HG03575 (cell line): ENCODE results near the gene ZNF705A.
"Not testable (repeated sequence)": the region's sequence is repeated elsewhere in the genome, so short reads cannot be mapped to it uniquely, and the experiment has no call there.

ENCODE experiments used
- ATAC-seq: cut with Tn5 transposase; IDR thresholded peaks from one replicate; pipeline ENCODE4 v1.9.1; 2021; ENCODE audit not compliant: unreplicated experiment, insufficient number of reproducible peaks, low FRiP score; ENCODE audit errors: extremely low read depth

Gene ZNF705A

GRCh38 chr12:8156845-8157244 lies at the start of gene ZNF705A:
ZNF705A (plus strand) TSS chr12:8157015; CDS start chr12:8172626, 15,611 bp downstream.
- ATAC-seq = no peak

GRCh38 chr12:8108808-8109398 lies 47.9 kb upstream of the ZNF705A start:
- no peak for ATAC-seq

GRCh38 chr12:8113117-8113516 lies 43.7 kb upstream of the ZNF705A start:
- ATAC-seq = not testable (repeated sequence)

- no peak for ATAC-seq
These were observed 36.6 kb upstream of the ZNF705A start for GRCh38 chr12:8120072-8120713.

GRCh38 chr12:8123124-8123912 lies 33.5 kb upstream of the ZNF705A start, which contains the start of gene CLEC4A:
CLEC4A (plus strand) TSS chr12:8123617; CDS start chr12:8123879, 262 bp downstream.
- ATAC-seq = no peak

- ATAC-seq = no peak
These were observed 29.7 kb upstream of the ZNF705A start for GRCh38 chr12:8127138-8127537.

GRCh38 chr12:8133636-8134397 lies 23.0 kb upstream of the ZNF705A start:
- not testable (repeated sequence) for ATAC-seq

GRCh38 chr12:8134398-8134930 lies 22.4 kb upstream of the ZNF705A start:
- not testable (repeated sequence) for ATAC-seq

- not testable (repeated sequence) for ATAC-seq
These were observed 15.2 kb upstream of the ZNF705A start for GRCh38 chr12:8141647-8142046.

- no peak for ATAC-seq
These were observed 13.6 kb upstream of the ZNF705A start for GRCh38 chr12:8143261-8143660.

GRCh38 chr12:8145754-8146441 lies 10.9 kb upstream of the ZNF705A start:
- no peak for ATAC-seq

GRCh38 chr12:8146442-8146771 lies 10.4 kb upstream of the ZNF705A start:
- ATAC-seq = no peak

- ATAC-seq = no peak
These were observed 2.3 kb upstream of the ZNF705A start for GRCh38 chr12:8154526-8154925.

- ATAC-seq = no peak
These were observed 399 bp upstream of the ZNF705A start for GRCh38 chr12:8156416-8156815.

GRCh38 chr12:8157484-8158198 lies 826 bp downstream of the ZNF705A start:
- ATAC-seq = no peak

GRCh38 chr12:8172911-8173310 lies 16.1 kb downstream of the ZNF705A start:
- not testable (repeated sequence) for ATAC-seq

- not testable (repeated sequence) for ATAC-seq
These were observed 23.3 kb downstream of the ZNF705A start for GRCh38 chr12:8179989-8180585.

GRCh38 chr12:8181271-8181670 lies 24.5 kb downstream of the ZNF705A start:
- not testable (repeated sequence) for ATAC-seq
